ENCODE measurements around the gene ARL17A.
"Not testable (repeated sequence)": the region's sequence is repeated elsewhere in the genome, so short reads cannot be mapped to it uniquely, and the experiment has no call there.

GRCh38 chr17:46499437-46500139, 79.9 kb downstream of the ARL17A start:
- TF ChIP-seq CTCF (IDR thresholded peaks at IDR 0.05); POLR2A (IDR thresholded peaks at IDR 0.05; ENCODE audit: low read length): not testable (repeated sequence)

Data from A549 (cell line).